GM12878 (cell line): Measurements from ENCODE around the gene RIPK4. TPM values are rescaled to one million over a fixed set of nuclear protein-coding genes. Genes with fewer than 3 reads are reported as not detected.

Source experiments
- ATAC-seq: fragments of 200-7000 bp; cut with Tn5 transposase; 3 replicates; pipeline ENCODE4 v1.9.1; 2020; ENCODE audit warnings: mild to moderate bottlenecking, moderate library complexity
- BruUV-seq: library from RNA; stranded (reverse); fragments of 400-500 nt; replicated peaks from 2 replicates; lab custom pipeline; 2021; lab: Mats Ljungman, UMichigan
- CTCF ChIA-PET: fragments of 300-600 bp; sonication (Branson Sonifier 250); formaldehyde crosslinking; extraction: SDS; loops from one replicate; lab custom pipeline; 2021; ENCODE audit warnings: inconsistent platforms; lab: Yijun Ruan, JAX
- POLR2A ChIA-PET: fragments of 350-600 bp; formaldehyde crosslinking; extraction: SDS; loops from one replicate; lab custom pipeline; 2021; ENCODE audit warnings: inconsistent platforms; lab: Charles Lee
- RAD21 ChIA-PET: fragments of 300-600 bp; sonication (Branson Sonifier 250); formaldehyde crosslinking; loops from one replicate; lab custom pipeline; 2023; ENCODE audit warnings: antibody characterized with exemption; ENCODE audit not compliant: unreplicated experiment; lab: Charles Lee
- SMC1A ChIA-PET: fragments of 300-600 bp; sonication (Branson Sonifier 250); formaldehyde crosslinking; loops from one replicate; lab custom pipeline; 2023; ENCODE audit not compliant: unreplicated experiment, uncharacterized antibody; lab: Charles Lee
- DNase-seq: peaks from one replicate; pipeline ENCODE4 v3.0.0-alpha.2; 2011; ENCODE audit warnings: low read depth, low spot score
- FAIRE-seq: peaks from 3 replicates; lab custom pipeline; 2011; peaks lifted over from hg19 to GRCh38; lab: Jason Lieb, UNC
- H2AFZ ChIP-seq: 2 replicates; pipeline ENCODE4 v1.6.0; 2011; ENCODE audit warnings: low read depth, low read length, control low read depth; ENCODE audit not compliant: control insufficient read depth
- H3K27ac ChIP-seq: 2 replicates; pipeline ENCODE4 v1.5.1; 2011; ENCODE audit warnings: control low read depth; ENCODE audit not compliant: control insufficient read depth, insufficient read depth
- H3K27me3 ChIP-seq, 2 experiments: replicated peaks in 1 of 2; 2 replicates each; pipeline versions ENCODE4 v1.6.0 to v1.6.1; 2011; ENCODE audit warnings: low read length in 1 of 2; ENCODE audit not compliant: control insufficient read depth in 2 of 2, insufficient read depth in 2 of 2
- H3K36me3 ChIP-seq, 2 experiments: 2 replicates each; pipeline ENCODE4 v1.5.1; 2011; ENCODE audit warnings: low read length in 1 of 2; ENCODE audit not compliant: control insufficient read depth in 2 of 2, insufficient read depth in 2 of 2
- H3K4me1 ChIP-seq: 2 replicates; pipeline ENCODE4 v1.6.1; 2011; ENCODE audit warnings: mild to moderate bottlenecking, low read length, moderate library complexity, mixed read lengths; ENCODE audit not compliant: control insufficient read depth, insufficient read depth
- H3K4me2 ChIP-seq: 2 replicates; pipeline ENCODE4 v1.6.0; 2011; ENCODE audit warnings: control low read depth; ENCODE audit not compliant: control insufficient read depth, insufficient read depth
- H3K4me3 ChIP-seq: fragments of 200-600 bp; sonication (generic); 2 replicates; pipeline ENCODE4 v1.5.1; 2016
- H3K79me2 ChIP-seq: 2 replicates; pipeline ENCODE4 v1.6.0; 2011; ENCODE audit warnings: low read length; ENCODE audit not compliant: control insufficient read depth, insufficient read depth
- H3K9ac ChIP-seq: 2 replicates; pipeline ENCODE4 v1.8.0; 2011; ENCODE audit warnings: low read length, control low read depth, mixed read lengths; ENCODE audit not compliant: control insufficient read depth, insufficient read depth
- H3K9me3 ChIP-seq: replicated peaks from 3 replicates; pipeline ENCODE4 v1.5.1; 2011; ENCODE audit warnings: mild to moderate bottlenecking, low read length; ENCODE audit not compliant: control insufficient read depth, insufficient read depth
- H4K20me1 ChIP-seq: 2 replicates; pipeline ENCODE4 v1.6.0; 2011; ENCODE audit not compliant: control insufficient read depth, insufficient read depth
- ATF7 ChIP-seq: fragments of 450-650 bp; IDR thresholded peaks from 2 replicates; pipeline ENCODE4 v1.6.1; 2016; ENCODE audit warnings: low read depth, mild to moderate bottlenecking
- CHD4 ChIP-seq: fragments of 200-600 bp; sonication (generic); IDR thresholded peaks from 2 replicates; pipeline ENCODE4 v1.6.1; 2016; ENCODE audit warnings: mild to moderate bottlenecking
- POLR2AphosphoS5 ChIP-seq: IDR thresholded peaks from 2 replicates; pipeline ENCODE4 v1.6.1; 2011; ENCODE audit warnings: mild to moderate bottlenecking, low read length, inconsistent platforms
- ZNF592 ChIP-seq: fragments of 450-650 bp; IDR thresholded peaks from 2 replicates; pipeline ENCODE4 v1.6.1; 2017; ENCODE audit warnings: mild to moderate bottlenecking, moderate library complexity
- WGBS: methylation state at CpG from one replicate; pipeline ENCODE4 v1.1.6; 2016; ENCODE audit warnings: low lambda C conversion rate; ENCODE audit not compliant: insufficient replicate concordance, insufficient coverage; ENCODE audit errors: missing lambda C conversion rate; 5-methylcytosine and 5-hydroxymethylcytosine counted together
- in situ Hi-C: fragments of 300-500 bp; cut with MboI; formaldehyde crosslinking; loops from 9 replicates; pipeline ENCODE4 v1.14.3; 2018; ENCODE audit warnings: mixed read lengths
- intact Hi-C: fragments of 100-400 bp; cut with micrococcal nuclease; formaldehyde crosslinking; loops from one replicate; pipeline ENCODE4 v1.14.2; 2022; ENCODE audit not compliant: unreplicated experiment
- polyA plus RNA-seq, 11 experiments: library from polyadenylated mRNA; depleted of rRNA in 4 of 11; unstranded in 6 of 11; stranded (reverse) in 5 of 11; fragments of >200 nt; fragmentation: Nextera tagmentation in 4 of 11; fragmentation: Illumina TruSeq in 1 of 11; extraction: Ambion mirVana in 4 of 11; extraction: Trizol in 1 of 11; gene quantifications; 1 replicate in 1 of 11; 2 replicates in 10 of 11; pipeline versions ENCODE4 v1.2.1 to v1.2.3, GENCODE V29; 2011 to 2016; ENCODE audit warnings: inconsistent platforms in 2 of 11, missing spikeins in 2 of 11, low read depth in 1 of 11
- total RNA-seq, 4 experiments: library from RNA; depleted of rRNA in 3 of 4; stranded (reverse); fragments of >200 nt in 3 of 4; fragmentation: Illumina TruSeq in 1 of 4; extraction: Trizol in 1 of 4; gene quantifications; 2 replicates each; pipeline versions ENCODE4 v1.2.1 to v1.2.3, GENCODE V29; 2013 to 2021
- TF ChIP-seq, protein P1 (sequence below): IDR thresholded peaks from 2 replicates; pipeline ENCODE4 v1.6.1; 2012; ENCODE audit warnings: mild to moderate bottlenecking, low read depth, low read length

The RIPK4 gene
- total and polyA plus RNA-seq, 10 of the 15 experiments (the other 5 are each of a cell fraction or from before 2014, with no cell fraction given): 0.05 TPM; not detected in 9

DNA sequence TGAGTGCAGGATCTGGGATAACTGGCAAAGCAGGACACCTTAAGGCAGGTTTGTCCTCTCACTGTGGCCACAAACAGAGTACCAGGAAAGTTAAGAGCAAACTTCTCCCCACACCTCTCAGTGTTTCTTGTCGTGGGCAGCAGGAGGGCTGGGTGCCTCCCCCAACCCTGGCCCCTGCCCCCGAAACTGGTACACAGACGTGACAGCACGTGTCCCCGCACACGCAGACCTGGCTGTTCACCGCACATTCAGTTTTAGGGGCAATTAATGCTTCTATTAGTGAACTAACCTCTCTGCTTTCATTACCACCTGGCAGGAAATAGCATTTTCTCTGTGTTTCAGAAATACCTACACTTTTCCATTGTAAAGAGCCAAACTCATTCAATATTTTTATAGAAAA lies 32.9 kb upstream of the RIPK4 start:
- ChIA-PET CTCF (no interaction called here), SMC1A (no interaction called here), RAD21 (no interaction called here), POLR2A (no interaction called here)
- intact Hi-C loops: no loop called here
- Histone ChIP-seq H2AFZ (no peak overlapping the region), H3K4me2 (no peak overlapping the region), H3K79me2 (no peaks in the 10 kb centered on the region), H3K4me3 (no peak overlapping the region), H3K36me3 (peaks cover 20 to 40% of the 10 kb centered on the region in 2 experiments), H3K4me1 (no peaks in the 10 kb centered on the region), H3K27ac (no peak overlapping the region), H3K9me3 (no peaks in the 10 kb centered on the region), H3K27me3 (no peaks in the 10 kb centered on the region), H3K9ac (no peak overlapping the region)
- FAIRE-seq: no peak
- in situ Hi-C loops: no loop called here
- ATAC-seq: no peak
- WGBS: 91% methylated on average over 7 of the region's 7 CpGs
- DNase-seq: no peak
- TF ChIP-seq, protein P1, sequence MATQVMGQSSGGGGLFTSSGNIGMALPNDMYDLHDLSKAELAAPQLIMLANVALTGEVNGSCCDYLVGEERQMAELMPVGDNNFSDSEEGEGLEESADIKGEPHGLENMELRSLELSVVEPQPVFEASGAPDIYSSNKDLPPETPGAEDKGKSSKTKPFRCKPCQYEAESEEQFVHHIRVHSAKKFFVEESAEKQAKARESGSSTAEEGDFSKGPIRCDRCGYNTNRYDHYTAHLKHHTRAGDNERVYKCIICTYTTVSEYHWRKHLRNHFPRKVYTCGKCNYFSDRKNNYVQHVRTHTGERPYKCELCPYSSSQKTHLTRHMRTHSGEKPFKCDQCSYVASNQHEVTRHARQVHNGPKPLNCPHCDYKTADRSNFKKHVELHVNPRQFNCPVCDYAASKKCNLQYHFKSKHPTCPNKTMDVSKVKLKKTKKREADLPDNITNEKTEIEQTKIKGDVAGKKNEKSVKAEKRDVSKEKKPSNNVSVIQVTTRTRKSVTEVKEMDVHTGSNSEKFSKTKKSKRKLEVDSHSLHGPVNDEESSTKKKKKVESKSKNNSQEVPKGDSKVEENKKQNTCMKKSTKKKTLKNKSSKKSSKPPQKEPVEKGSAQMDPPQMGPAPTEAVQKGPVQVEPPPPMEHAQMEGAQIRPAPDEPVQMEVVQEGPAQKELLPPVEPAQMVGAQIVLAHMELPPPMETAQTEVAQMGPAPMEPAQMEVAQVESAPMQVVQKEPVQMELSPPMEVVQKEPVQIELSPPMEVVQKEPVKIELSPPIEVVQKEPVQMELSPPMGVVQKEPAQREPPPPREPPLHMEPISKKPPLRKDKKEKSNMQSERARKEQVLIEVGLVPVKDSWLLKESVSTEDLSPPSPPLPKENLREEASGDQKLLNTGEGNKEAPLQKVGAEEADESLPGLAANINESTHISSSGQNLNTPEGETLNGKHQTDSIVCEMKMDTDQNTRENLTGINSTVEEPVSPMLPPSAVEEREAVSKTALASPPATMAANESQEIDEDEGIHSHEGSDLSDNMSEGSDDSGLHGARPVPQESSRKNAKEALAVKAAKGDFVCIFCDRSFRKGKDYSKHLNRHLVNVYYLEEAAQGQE: no peak
- TF ChIP-seq ZNF592: no peak
- TF ChIP-seq ATF7: no peak
- TF ChIP-seq CHD4: no peak
- TF ChIP-seq POLR2AphosphoS5: no peak
- TF ChIP-seq, all 136 proteins: peak for 0
- BruUV-seq: no TSS peak
- H4K20me1 ChIP-seq: no peaks in the 10 kb centered on the region
